GM19467 (cell line): Measurements from ENCODE around the gene EPS8L2.

ENCODE experiments used
- ATAC-seq: cut with Tn5 transposase; IDR thresholded peaks from one replicate; pipeline ENCODE4 v1.9.1; 2021; ENCODE audit warnings: mild to moderate bottlenecking, moderate library complexity; ENCODE audit not compliant: unreplicated experiment

The EPS8L2 gene

DNA sequence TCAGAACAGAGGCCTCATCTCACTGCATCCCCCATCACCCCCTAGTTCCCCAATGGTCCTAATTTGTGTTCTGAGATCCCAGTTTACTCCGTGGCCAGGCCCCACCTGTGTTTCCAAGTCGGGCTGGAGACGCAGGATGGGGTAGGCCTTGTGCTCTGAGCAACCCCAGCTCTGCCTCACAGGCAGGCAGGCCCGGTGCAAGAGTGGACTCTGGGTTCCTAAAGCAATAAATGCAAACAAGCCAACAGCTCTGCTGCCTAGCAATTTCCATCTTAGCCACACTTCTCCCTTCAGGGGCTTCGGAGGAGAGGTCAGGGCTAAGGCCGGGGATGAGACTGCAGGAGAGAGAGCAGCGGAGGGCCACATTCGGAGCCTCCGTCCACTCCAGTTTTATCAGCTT is 2.5 kb upstream of the EPS8L2 start:
- no peak for ATAC-seq

DNA sequence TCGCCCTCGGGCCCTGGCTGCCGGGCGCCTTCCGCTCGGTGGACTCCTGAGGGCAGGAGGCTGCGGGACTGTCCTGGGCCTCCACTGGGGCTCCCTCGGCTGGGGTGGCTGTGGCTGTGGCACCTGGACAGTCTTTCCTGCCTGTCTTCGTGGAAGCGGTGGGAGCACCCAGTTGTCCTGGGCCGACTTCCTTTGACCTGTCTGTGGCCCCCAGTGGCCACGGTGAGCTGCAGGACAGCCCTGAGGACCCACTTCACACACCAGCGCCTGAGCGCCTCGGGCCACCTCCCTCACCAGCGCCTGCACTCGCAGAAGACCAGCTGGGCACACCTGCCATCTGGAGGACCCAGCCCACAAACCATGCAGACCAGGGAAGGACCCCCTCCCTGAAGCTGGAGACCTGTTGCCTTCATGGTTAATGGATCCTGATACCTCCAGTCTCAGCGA is 1.8 kb upstream of the EPS8L2 start:
- no peak for ATAC-seq

DNA sequence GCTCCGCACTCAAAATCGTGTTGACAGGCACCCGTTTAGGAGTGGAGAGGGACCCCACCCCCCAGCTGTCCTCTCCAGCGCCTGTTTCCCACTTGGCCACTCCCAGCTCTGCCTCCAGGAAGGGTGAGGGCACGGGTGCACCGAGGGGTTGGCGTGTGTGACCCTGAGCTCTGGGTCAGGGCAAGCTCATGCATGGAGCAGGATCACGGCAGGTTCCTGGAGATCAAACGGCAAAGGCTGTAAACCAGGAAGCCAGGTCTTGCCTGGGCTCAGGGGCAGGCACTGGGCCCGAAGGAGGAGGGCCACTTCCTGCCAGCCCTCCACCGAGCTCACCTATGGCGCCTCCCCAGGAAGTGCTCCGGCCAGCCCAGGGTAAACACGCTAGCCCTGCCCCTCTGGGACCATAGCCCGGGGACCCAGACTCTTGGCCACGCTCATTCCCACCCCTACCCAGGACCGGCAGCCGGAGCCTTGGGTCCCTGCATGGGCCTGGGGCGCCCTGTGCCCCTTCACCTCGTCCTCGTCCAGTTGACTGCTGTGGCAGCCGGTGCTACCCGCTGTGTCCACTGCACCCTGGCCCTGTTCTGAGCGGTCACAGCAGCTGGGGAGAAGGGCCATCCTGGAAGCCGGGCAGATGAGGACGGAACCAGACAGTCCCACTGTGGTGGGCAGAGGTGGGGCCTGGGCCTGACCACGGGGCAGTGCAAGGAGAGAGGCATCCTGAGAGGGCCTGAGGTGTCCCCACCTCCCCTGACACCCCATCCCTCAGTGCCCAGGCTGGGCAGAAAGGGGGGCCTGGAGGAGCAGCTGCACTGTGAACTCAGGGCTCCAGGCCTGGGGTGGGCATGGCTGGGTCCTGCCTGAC is 1.0 kb upstream of the EPS8L2 start:
- no peak for ATAC-seq

DNA sequence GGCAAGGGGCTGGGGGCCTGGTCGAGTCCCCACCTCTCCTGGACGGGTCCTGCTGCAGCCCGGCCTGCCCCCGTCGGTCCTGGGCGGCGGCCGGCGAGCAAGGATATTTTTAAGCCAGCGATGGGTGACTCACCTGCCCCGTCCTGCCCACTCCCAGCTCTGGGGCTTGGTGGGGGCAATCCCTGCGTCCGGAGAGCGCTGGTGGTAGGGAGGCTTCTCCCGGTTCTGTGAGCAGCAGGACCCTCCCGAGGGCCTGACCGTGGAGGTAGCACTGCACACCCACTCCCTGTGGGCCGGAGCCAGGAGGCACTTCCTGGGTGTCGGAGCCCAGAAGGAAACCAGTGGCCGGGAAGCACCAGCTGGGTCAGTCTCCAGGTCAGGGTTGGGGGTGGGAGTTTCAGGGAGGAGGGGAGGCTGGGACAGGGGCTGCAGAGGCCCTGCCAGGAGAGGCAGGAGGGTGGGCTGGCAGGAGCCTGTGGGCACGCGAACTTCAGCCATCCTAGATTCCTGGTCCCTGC is 467 bp downstream of the EPS8L2 start:
- ATAC-seq, result no peak

DNA sequence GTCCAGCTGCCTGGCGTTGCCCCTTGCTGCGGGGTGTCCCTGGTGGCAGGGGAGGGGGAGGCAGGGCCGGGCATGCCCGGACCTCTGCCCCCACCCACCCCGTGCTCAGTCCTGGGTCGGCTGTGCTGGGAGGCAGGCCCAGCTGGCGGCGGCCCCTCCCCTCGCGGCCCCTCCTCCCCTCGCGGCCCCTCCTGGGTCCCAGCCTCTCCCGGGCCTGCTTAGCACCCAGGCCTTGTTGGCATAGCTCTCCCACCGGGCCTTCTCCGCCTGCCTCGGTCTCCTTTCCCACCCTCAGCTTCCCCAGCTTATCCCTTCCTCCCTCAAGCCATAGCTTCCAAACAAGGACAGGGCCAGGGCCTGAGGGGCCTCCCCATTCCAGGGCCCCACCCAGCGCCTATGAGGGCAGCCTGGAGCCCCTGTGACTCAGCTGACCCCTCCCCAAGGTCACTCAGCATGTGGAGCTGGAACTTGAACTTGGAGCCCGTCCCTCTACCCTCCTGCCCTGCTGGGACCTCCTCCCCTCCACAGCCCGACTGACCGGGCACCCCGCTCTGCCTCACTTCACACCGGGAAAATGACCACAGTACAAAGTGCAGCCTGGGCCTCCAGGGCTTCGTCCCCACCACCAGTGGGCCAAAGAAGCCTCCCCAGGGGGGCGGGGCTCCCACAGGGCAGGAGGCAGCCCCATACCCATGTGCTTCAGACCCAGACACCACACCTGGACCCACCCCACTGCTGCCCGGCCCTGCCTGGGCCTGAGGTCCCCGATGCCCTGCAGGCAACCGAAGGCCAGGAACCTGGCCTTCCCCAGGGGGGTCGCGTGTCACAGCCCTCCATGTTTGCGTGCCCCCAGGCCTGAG is 1.2 kb downstream of the EPS8L2 start:
- ATAC-seq, result no peak

DNA sequence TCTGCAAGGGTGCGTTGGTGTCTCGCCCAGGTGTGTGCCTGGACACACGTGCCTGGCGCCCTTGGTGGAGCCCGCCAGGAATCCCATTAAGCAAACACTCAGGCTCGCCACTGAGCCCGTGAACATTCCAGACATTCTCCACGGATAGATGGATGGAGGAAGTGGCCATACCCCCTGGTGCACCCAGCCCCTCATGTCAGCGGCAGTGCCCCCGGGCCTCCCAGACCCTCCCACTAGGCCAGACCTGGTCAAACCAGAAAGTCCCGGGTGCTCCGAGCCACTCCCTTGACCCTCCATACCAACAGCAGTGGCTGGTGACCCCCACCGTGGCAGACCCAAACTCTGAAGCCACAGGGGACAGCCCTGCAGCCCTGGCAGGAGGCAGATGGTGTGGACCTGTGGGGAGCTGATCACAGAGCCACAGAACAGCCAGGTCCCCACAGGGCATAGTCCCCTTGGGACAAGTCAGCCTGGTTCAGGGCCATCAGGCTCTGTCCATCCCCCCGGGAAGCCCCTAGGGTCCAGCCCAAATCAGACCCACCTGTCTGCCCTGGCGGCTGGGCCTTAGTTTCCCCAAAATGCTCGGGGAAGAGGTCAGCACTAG is 1.9 kb downstream of the EPS8L2 start:
- ATAC-seq, result no peak

DNA sequence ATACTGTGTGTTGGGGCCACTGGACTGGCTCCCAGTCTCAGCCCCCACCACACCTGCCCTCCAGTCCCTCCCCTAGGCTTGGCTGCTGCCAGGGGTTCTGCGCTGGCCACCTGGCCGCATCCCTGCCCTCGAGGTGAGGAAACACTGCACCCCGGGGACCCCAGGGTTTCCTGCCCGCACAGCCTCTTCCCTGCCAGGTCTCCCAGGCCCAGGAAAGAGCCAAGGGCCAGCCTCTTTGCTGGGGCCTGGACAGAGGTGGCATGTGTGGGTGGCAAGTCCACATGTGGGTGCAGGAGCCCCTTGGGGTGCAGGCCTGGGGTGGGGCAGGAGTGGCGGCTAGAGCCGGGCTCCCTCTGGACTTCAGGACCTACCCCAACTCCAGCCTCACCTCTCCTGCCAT is 2.5 kb downstream of the EPS8L2 start:
- no peak for ATAC-seq

DNA sequence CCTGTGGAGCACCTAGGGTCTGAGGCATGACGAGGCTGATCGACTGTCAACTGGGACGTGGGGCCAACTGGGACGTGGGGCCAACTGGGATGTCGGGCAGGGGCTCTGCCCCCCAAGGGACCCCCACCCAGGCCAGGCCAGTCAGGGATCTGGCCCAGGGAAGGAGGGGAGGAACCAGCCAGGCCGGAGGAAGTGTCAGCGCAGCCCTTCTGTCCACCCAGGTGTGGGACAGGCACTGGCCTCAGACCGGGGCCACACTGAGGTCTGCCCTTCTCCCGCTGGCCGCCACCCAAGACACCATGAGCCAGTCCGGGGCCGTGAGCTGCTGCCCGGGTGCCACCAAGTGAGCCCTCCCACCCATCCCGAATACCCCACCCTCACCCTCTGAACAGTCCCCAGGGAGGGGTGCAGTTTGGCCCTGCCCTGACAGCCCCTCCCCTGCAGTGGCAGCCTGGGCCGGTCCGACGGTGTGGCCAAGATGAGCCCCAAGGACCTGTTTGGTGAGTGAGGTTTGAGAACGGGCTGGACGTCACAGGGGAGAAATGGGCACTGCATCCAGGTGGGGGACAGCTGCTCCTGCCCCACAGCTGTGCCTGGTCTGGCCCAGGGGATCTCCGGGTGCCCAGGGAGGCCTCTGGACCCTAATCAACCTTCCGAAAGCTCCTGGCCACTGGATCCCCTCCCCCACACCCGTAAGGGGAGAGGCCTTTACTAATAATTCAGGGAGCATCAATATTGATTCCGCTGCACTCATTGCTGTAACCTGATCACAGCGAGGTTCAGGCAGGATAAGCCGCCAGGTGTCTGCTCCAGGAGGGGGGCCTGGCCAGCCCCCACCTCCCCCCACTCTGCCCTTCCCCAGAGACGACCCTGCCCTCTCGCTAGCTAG is 3.3 kb downstream of the EPS8L2 start:
- no peak for ATAC-seq

DNA sequence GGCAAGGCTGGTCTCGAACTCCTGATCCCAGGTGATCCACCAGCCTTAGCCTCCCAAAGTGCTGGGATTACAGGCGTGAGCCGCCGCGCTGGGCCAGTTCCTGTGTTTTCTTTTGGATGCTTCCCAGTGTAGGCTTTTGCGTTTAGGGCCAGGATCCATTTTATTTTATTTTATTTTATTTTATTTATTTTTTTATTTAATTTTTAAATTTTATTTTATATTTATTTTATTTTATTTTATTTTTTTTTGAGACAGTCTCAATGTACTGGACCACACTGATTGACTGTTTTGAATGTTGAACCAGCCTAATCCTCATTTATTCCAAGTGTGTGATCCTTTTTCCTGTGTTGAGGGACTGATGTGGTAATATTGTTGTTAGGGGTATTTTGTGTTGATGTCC is 8.4 kb downstream of the EPS8L2 start:
- no peak for ATAC-seq

DNA sequence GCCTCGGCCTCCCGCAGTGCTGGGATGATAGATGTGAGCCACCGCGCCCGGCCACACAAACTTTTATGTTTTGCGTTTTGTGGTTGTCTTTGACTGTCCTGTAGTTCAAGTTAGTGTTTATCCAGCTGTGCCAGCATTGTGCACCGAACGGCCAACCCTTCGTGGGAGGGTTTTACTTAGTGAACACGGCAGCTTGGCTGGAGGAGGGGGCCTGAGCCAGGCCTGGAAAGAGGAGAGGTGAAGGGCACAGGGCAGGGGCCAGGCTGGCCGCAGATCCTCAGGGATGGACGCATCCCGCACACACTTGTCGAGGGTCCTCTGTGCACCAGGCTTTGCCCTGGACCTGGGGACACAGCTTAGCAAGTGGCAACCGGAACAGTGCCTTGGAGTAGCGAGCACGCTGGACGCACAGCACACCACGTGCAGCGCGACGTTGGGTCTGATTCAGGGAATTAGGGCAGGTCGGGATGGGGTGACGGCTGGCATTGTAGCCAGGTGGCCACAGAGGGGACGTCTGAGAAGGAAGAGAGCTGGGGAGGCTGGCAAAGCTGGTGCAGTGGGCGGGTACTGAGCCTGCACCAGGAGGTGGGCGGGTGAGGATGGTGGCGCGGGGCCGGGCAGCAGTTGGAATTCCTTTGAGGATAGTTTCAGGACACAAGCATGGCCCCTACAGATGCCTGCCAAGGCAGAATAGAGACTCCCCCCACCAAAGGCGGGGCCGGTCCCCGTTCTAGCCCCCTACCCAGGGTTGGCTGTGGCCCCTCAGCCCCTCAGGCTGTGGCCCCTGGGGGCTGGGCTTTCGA is 13.4 kb downstream of the EPS8L2 start:
- no peak for ATAC-seq

DNA sequence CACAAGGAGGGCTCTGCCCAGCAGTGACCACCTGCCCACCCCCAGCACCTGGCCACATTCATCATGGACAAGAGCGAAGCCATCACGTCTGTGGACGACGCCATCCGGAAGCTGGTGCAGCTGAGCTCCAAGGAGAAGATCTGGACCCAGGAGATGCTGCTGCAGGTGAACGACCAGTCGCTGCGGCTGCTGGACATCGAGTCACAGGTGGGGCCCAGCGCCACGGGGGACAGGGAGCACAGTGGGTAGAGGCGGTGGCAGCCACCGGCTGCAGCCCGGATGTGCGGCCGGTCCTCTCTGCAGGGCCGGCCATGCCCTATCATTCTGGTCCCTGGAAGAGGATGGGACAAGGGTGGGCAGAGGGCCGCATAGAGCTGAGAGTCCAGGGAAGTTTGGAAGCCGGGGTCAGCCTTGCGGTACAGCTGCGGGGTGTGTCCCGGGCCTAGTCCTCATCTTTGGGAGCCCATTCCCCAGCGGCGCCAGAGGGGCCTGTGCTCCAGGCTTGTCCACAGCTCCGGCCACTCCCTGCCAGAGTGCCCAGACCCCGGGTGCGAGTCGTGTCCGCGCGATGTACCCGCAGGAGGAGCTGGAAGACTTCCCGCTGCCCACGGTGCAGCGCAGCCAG is 14.1 kb downstream of the EPS8L2 start:
- ATAC-seq, result no peak

DNA sequence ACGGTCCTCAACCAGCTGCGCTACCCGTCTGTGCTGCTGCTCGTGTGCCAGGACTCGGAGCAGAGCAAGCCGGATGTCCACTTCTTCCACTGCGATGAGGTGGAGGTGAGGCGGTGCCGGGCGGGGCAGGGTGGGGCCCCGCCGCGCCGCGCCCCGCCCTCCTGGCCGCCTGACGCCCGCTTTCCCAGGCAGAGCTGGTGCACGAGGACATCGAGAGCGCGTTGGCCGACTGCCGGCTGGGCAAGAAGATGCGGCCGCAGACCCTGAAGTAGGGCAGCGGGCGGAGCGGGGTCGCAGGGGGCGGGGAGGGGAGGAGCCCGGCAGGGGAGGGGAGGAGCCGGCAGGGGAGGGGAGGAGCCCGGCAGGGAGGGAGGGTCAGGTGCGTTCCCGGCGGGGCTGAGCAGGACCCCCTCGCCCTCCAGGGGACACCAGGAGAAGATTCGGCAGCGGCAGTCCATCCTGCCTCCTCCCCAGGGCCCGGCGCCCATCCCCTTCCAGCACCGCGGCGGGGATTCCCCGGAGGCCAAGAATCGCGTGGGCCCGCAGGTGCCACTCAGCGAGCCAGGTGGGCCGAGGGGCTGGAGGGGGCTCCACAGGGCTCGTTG is 14.7 kb downstream of the EPS8L2 start:
- no peak for ATAC-seq

DNA sequence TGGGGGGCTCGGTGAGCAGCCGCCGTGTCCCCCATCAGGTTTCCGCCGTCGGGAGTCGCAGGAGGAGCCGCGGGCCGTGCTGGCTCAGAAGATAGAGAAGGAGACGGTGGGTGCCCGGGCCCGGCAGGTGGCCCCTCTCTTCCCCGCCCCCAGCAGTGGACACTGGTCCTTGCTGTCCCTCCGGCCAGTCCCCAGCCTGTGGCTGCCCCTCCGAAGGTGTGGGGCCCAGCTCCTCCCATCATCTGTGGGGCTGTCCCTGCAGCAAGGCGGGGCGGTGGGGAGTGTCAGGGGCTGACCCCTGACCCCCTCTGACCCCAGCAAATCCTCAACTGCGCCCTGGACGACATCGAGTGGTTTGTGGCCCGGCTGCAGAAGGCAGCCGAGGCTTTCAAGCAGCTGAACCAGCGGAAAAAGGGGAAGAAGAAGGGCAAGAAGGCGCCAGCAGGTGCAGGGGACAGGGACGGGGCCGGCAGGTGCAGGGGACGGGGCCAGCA is 15.3 kb downstream of the EPS8L2 start:
- ATAC-seq, result no peak

DNA sequence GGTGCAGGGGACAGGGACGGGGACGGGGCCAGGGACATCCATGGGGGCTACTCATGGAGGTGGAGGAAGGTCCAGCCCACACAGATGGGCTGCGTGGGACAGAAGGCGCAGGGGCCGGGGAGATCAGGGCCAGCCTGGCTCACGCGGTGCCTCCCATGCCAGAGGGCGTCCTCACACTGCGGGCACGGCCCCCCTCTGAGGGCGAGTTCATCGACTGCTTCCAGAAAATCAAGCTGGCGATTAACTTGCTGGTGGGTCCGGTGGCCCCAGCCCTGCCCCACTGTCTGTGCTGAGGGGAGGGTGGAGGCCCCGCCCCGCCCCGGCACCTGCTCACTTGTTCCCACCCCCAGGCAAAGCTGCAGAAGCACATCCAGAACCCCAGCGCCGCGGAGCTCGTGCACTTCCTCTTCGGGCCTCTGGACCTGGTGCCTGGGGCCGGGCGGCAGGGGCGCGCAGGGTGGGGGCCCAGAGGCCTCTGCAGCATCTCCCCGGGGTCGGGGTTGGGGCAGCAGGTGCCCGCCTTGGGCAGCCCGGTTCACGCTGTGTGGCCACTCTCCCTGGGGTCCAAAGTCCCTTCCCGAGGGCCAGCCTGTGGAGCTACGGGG is 15.8 kb downstream of the EPS8L2 start:
- ATAC-seq, result no peak

DNA sequence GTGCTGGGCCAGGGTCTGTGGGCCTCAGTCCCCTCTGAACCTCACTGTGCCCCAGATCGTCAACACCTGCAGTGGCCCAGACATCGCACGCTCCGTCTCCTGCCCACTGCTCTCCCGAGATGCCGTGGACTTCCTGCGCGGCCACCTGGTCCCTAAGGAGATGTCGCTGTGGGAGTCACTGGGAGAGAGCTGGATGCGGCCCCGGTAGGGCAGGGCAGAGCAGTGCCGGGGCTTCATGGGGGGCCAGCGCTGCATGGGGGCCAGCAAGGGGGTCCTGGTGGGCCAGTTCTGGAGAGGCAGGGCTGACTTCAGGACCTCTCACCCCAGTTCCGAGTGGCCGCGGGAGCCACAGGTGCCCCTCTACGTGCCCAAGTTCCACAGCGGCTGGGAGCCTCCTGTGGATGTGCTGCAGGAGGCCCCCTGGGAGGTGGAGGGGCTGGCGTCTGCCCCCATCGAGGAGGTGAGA is 16.3 kb downstream of the EPS8L2 start:
- no peak for ATAC-seq

DNA sequence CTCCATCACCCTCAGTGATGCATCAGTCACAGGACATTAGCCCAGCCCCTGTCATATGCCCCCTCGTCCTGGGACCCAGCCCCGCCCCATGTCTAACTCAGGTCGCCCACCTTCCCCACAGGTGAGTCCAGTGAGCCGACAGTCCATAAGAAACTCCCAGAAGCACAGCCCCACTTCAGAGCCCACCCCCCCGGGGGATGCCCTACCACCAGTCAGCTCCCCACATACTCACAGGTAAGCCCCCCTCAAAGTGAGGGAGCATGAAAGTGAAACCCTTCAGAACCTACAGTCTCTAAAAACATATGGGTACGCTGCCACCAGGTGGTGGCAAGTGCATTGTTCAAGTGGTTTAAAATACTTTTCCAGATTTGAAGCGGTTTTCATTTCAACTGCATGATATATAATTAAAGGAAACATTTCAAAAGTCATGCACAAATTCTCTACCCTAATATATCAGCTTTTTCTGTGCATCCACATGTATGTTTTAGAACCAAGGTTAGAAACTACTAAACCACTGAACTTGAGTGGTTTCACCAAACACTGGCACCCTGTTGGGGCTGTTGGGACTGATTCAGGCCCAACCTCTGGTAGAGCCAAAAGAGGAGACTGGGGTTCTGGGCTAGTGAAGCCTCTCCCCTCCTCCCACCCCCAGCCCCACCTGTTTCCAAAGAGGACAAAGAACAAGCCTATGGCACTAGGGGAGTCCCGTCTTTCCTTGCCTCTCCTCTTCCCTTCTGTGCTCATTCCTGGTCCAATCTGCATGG is 17.3 kb downstream of the EPS8L2 start:
- no peak for ATAC-seq

DNA sequence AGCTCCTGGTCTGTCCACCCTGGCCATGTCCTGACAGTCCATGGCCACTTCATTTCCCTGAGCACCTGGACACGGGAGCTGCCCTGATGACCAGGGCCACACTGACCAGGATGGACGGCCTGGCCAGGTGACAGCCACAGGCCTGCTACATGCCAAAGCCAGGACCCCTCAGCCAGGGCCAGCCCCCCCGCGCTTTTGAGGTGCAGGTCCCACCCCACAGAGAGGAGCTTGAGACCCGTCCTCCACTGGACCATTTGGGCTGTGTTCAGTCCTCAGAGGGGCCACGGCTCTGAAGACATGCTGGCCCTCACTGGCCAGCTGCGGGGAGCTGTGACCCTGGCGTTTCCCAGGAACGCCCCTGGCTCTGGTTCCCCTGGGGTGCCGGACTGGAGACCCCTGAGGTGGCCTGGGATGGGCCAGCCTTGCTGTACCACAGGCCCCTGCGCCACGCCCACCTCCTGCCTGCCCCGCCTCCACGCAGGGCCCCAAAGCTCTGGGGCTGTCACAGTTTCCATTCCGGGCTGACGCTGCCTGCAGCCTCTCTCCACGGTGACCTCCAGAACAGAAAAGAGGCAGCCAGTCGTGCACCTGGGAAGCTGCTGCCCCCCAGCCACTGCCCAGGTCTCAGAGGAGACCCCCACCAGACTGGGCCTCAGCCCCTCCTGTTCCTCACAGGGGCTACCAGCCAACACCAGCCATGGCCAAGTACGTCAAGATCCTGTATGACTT is 18.2 kb downstream of the EPS8L2 start:
- ATAC-seq, result no peak
